Tibial nerve (tissue), 4 donors: Measurements from ENCODE around the gene SKOR1. TPM values are rescaled to one million over a fixed set of nuclear protein-coding genes. Genes with fewer than 3 reads are reported as not detected.

ENCODE experiments used
- DNase-seq, 2 donors: peaks; one replicate each; pipeline ENCODE4 v3.0.0-alpha.2; 2019; ENCODE audit warnings: low spot score in 2 of 2
- H3K27ac ChIP-seq, 4 donors: fragments of 200-600 bp; sonication (generic) in 3 of 4; one replicate each; pipeline ENCODE4 v1.5.1; 2017 to 2019; ENCODE audit warnings: mild to moderate bottlenecking in 1 of 4
- H3K27me3 ChIP-seq, 2 donors: fragments of 200-600 bp; sonication (generic) in 1 of 2; one replicate each; pipeline versions ENCODE4 v1.5.1 to v1.6.0; 2017 to 2019
- H3K36me3 ChIP-seq, 3 donors: fragments of 200-600 bp; sonication (generic); one replicate each; pipeline ENCODE4 v1.5.1; 2018 to 2019
- H3K4me1 ChIP-seq, 4 donors: fragments of 200-600 bp; sonication (generic) in 3 of 4; one replicate each; pipeline ENCODE4 v1.5.1; 2017 to 2019
- H3K4me3 ChIP-seq, 4 donors: fragments of 200-600 bp; sonication (generic) in 3 of 4; one replicate each; pipeline ENCODE4 v1.5.1; 2017 to 2019; ENCODE audit warnings: mild to moderate bottlenecking in 1 of 4, moderate library complexity in 1 of 4
- H3K9me3 ChIP-seq, 4 donors: fragments of 200-600 bp; sonication (generic) in 3 of 4; one replicate each; pipeline ENCODE4 v1.5.1; 2017 to 2019
- CTCF ChIP-seq, 5 experiments: fragments of 200-600 bp in 3 of 5; fragments of 450-650 bp in 2 of 5; sonication (generic) in 3 of 5; IDR thresholded peaks; one replicate each; pipeline ENCODE4 v1.5.1; 2016 to 2019; ENCODE audit warnings: antibody characterized with exemption in 5 of 5, mild to moderate bottlenecking in 3 of 5, moderate library complexity in 2 of 5
- EP300 ChIP-seq, 2 donors: sonication (generic); formaldehyde crosslinking; IDR thresholded peaks; one replicate each; pipeline ENCODE4 v1.6.1; 2017; ENCODE audit warnings: antibody characterized with exemption in 2 of 2, mild to moderate bottlenecking in 1 of 2
- POLR2A ChIP-seq, 2 donors: fragments of 450-650 bp; IDR thresholded peaks; one replicate each; pipeline ENCODE4 v1.6.1; 2017; ENCODE audit warnings: antibody characterized with exemption in 2 of 2, mild to moderate bottlenecking in 2 of 2, moderate library complexity in 2 of 2
- WGBS, 2 donors: methylation state at CpG; one replicate each; pipeline ENCODE4 v1.1.5; 2018; 5-methylcytosine and 5-hydroxymethylcytosine counted together
- total RNA-seq, 4 donors: library from RNA; depleted of rRNA; stranded (reverse); fragments of >200 nt; gene quantifications; one replicate each; pipeline ENCODE4 v1.1.0, GENCODE V29; 2016

Gene SKOR1
- total RNA-seq, 4 donors from 2014 or later, result 0.42 to 1.5 (median 0.82) TPM

DNA sequence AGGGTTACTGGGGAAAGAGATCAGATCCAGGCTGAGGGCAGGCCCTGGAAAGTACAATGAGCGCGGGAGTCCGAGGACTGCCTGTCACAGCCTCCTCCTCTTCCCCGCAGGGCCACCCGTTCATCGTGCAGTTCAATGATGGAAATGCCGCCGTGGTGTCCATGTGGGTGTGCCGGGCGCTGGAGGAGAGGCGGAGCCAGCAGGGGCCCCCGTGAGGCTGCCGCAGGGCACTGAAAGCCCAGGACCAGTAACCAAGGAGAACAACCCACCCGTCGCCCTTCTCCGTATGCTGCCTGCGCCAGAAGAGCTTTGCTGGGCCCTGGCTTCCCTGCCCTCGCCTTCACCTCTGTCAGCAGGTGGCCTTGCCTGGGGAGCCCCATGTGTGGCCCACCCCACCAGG is 18.8 kb upstream of the SKOR1 start:
- peaks cover 0 to 10% of the 10 kb centered on the region in 2 donors for H3K27me3 ChIP-seq
- no peaks in the 10 kb centered on the region for H3K9me3 ChIP-seq
- H3K4me1 ChIP-seq, result no peaks in the 10 kb centered on the region
- TF ChIP-seq POLR2A (IDR thresholded peaks at IDR 0.05) (no peak), EP300 (IDR thresholded peaks at IDR 0.05) (no peak), CTCF (IDR thresholded peaks at IDR 0.05) (no peak)
- no peak overlapping the region for H3K27ac ChIP-seq
- WGBS, 2 donors, result 88 to 92% methylated on average over 17 to 18 of the region's 18 CpGs
- H3K4me3 ChIP-seq, result no peak overlapping the region
- no peak for DNase-seq
- H3K36me3 ChIP-seq, result peaks cover 0 to 81% (median 0%) of the 10 kb centered on the region in 3 donors

DNA sequence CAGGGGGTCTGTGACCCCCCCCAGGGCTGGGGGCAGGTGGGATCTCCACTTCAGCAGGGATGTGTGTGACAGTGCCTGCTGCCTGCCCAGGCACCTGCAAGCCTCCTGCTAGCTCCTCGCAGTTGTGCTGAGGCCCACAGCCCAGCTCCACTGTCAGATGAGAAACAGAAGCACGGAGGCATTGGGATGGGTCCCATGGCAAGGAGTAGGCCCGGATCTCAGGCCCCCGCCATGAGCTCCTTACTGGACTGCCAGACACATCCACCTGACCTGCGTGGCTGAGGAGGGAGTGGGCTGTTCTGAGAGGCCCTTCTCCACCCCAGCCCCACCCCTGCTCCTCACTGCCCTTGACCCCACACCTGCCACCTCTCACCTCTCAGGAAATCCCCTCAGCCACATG is 18.2 kb upstream of the SKOR1 start:
- Histone ChIP-seq H3K4me3 (no peak overlapping the region), H3K27ac (no peak overlapping the region), H3K36me3 (peaks cover 0 to 78% (median 0%) of the 10 kb centered on the region in 3 donors), H3K4me1 (no peaks in the 10 kb centered on the region), H3K27me3 (peaks cover 0 to 11% of the 10 kb centered on the region in 2 donors), H3K9me3 (no peaks in the 10 kb centered on the region)
- 89 to 93% methylated on average over 5 of the region's 5 CpGs for WGBS, 2 donors
- TF ChIP-seq EP300 (IDR thresholded peaks at IDR 0.05) (no peak), CTCF (IDR thresholded peaks at IDR 0.05) (no peak), POLR2A (IDR thresholded peaks at IDR 0.05) (no peak)
- DNase-seq, result no peak

DNA sequence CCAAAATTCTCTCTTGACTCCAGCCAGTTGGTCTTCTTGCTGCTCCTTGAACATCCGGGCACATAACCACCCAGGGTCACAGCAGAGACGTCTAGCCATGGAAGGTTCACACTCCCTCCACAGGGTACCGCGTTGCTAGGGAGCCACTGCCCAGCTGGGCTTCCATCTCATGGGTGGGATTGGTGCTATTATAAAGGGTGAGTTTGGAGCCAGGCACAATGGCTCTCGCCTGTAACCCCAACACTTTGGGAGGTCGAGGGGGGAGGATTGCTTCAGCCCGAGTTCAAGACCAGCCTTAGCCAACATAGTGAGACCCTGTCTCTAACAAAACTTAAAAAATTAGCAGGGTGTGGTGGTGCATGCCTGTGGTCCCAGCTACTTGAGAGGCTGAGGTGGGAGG is 17.5 kb upstream of the SKOR1 start:
- peaks cover 0 to 81% (median 0%) of the 10 kb centered on the region in 3 donors for H3K36me3 ChIP-seq
- no peak overlapping the region for H3K4me3 ChIP-seq
- H3K27me3 ChIP-seq, result peaks cover 0 to 15% of the 10 kb centered on the region in 2 donors
- no peaks in the 10 kb centered on the region for H3K9me3 ChIP-seq
- H3K4me1 ChIP-seq, result no peaks in the 10 kb centered on the region
- TF ChIP-seq CTCF (IDR thresholded peaks at IDR 0.05), result no peak
- no peak for TF ChIP-seq POLR2A (IDR thresholded peaks at IDR 0.05)
- no peak for TF ChIP-seq EP300 (IDR thresholded peaks at IDR 0.05)
- 94 to 95% methylated on average over 7 of the region's 7 CpGs for WGBS, 2 donors
- DNase-seq, result no peak
- H3K27ac ChIP-seq, result no peak overlapping the region

GRCh38 chr15:67808821-67809220 is 16.5 kb upstream of the SKOR1 start:
- Histone ChIP-seq H3K27ac (no peak overlapping the region), H3K9me3 (no peaks in the 10 kb centered on the region), H3K4me3 (no peak overlapping the region), H3K36me3 (peaks cover 0 to 85% (median 0%) of the 10 kb centered on the region in 3 donors), H3K27me3 (peaks cover 0 to 18% of the 10 kb centered on the region in 2 donors), H3K4me1 (no peaks in the 10 kb centered on the region)
- 85 to 93% methylated on average over 6 to 7 of the region's 7 CpGs for WGBS, 2 donors
- no peak for TF ChIP-seq CTCF (IDR thresholded peaks at IDR 0.05)
- no peak for TF ChIP-seq POLR2A (IDR thresholded peaks at IDR 0.05)
- TF ChIP-seq EP300 (IDR thresholded peaks at IDR 0.05), result no peak
- DNase-seq, result no peak

DNA sequence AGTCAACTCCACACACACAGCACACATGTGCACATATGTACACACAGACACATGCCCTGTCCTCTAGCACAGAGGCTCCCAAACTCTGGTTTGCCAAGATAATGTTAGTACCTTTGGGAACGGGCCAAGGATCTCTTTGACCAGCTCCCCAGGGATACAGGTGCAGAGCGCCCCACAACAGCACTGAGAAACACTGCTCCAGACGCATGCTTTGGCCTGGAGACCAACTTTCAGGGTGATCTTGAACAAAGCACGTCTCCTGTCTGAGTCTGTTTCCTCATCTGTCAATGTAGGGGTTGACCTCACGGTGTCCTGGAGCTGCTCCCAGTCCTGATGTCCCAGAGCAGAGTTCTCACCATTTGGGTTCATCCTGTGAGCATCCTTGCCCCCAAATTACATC is 15.9 kb upstream of the SKOR1 start:
- Histone ChIP-seq H3K4me1 (no peaks in the 10 kb centered on the region), H3K4me3 (no peak overlapping the region), H3K27me3 (peaks cover 0 to 18% of the 10 kb centered on the region in 2 donors), H3K36me3 (peaks cover 0 to 80% (median 0%) of the 10 kb centered on the region in 3 donors), H3K9me3 (no peaks in the 10 kb centered on the region), H3K27ac (no peak overlapping the region)
- TF ChIP-seq CTCF (IDR thresholded peaks at IDR 0.05) (no peak), POLR2A (IDR thresholded peaks at IDR 0.05) (no peak), EP300 (IDR thresholded peaks at IDR 0.05) (no peak)
- WGBS, 2 donors, result 90% methylated on average over 2 to 5 of the region's 5 CpGs
- DNase-seq, result no peak
